Activated CD4-positive, CD25-positive, alpha-beta regulatory T cell treated with anti-CD3 and anti-CD28 coated beads, Interleukin-2, amount 50 U/mL, for 24 hours (primary cell): Measurements from ENCODE around the gene RHOBTB1.

Experiments used
- ATAC-seq, 2 donors: fragments of 150-1000 bp; cut with Tn5 transposase; one replicate each; pipeline ENCODE4 v1.10.0; 2021; ENCODE audit warnings: mild to moderate bottlenecking in 1 of 2, moderate library complexity in 1 of 2

RHOBTB1 gene

DNA sequence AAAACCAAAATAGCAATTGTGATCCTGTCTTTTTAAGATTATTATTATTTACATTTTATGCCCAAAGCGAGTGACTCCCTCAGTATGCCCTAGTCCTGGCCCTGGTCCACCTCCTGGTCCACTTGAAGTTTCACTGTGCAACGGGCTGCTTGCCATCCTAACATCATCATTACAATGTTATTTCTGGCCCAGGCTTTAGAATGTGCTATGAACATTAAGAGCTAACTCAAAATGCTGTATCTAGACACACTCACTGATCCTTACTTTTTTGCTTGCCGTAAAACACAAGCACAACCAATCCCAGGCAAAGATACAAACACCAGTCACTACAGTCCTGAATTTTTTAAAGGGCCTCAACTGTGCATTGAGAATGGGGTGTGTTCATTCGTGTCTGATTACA is 38.4 kb downstream of the RHOBTB1 start:
- no peak for ATAC-seq

DNA sequence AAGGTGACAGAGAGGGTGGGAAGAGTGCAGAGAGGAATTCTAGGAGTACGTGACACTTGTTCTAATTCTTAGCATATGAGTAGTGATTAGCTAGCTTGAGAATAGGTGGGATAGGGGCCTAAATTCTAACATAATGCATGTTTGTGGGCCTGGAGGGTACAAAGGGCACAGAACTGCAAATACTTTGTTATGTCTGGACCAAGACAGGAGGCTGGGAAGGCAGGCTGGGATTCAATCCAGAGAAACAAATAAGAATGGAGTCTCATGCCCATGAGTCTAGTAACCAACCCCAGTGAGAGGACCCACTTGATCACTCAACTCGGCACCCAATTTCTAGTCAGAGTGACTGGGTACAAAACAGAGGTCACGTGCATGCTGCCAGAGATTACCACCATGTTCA is 40.9 kb downstream of the RHOBTB1 start:
- no peak for ATAC-seq

DNA sequence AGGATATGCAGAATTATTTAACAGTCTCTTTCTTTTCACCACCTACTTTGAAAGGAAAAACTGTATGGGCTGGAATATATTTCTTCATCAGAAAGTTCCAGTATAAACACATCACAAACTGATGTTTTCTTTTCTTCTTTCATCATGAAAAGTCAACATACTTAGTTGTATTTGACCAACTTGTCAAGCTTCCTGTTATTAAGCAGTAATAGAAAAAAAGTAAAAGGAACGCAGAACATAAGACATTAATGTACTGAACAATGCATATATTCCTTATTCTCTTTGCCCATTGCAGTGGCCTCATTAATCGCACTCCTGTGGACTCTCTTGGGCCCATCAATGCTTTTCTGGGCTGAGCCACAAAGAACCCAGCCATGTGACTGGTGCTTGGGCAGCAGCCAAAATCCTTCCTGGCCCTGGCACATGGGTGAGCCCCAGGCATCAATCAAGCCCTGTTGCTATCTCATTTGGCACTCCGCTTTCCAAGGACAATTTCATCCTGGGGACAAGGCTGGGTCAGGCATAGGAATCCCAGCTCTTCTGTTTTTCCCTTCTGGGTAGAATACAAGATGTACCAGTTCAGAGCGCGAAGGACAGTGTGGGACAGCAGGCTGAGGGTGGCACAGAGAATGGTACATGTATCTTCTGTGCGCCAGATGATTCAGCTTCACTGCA is 42.3 kb downstream of the RHOBTB1 start:
- no peak for ATAC-seq

DNA sequence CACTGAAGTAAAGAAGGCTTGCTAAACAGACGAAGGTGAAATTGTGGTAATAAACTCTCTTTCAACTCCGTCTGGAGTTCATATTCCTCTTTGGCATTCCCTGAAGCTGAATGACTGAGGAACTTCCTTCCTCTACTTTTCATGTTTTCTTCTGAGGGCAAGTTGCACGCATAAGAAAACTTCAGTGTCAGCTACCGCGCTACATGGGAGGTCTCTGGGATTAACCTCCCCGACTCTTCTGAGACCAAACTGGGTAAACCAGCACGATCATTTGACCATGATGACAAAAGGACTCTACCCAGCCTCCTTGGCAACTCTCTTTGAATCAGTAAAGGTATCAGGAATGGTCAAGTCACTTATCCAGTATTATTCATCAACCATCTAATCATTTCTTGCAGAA is 44.7 kb downstream of the RHOBTB1 start:
- no peak for ATAC-seq

- ATAC-seq: no peak
Observed at GRCh38 chr10:60898321-60898720, 45.7 kb downstream of the RHOBTB1 start.

DNA sequence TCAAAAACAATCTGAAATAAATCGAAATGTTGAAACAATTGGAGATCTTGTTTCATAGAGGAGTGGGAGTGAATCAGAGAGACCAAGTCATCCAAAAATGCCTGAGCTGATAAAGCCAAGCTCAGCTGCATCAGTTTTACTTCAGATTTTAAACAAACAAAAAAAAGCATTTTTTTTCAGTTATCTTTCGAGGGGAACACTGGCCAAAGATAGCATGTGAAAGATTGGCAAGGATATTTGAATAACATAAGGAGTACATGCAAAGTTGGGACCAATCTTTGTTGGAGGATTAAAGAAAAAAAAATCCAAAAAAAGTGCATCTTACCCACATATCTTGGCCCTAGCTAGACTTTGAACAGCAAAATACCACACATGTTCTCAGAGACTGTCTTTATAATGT is 47.2 kb downstream of the RHOBTB1 start:
- ATAC-seq: no peak

DNA sequence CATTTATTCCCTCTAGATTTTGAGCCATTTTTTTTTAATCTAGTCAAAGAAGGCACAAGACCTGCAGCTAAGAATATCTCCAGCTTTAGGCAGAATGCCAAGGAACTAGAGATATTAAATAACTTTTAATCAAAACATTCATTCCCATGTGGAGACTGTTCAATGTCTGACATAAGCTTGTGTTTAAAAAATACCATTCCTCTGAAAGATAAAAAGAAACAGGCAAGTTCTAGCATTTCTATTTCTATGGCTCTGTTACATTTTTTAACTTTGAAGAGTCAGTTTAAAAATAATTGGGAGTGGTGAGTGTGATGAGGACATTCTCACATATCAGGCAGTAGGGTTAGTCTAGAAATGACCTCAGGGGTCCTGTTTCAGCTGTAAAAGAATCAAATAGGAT is 48.0 kb downstream of the RHOBTB1 start:
- ATAC-seq: no peak

- ATAC-seq: no peak
Observed at GRCh38 chr10:60894786-60895185, 49.2 kb downstream of the RHOBTB1 start.

DNA sequence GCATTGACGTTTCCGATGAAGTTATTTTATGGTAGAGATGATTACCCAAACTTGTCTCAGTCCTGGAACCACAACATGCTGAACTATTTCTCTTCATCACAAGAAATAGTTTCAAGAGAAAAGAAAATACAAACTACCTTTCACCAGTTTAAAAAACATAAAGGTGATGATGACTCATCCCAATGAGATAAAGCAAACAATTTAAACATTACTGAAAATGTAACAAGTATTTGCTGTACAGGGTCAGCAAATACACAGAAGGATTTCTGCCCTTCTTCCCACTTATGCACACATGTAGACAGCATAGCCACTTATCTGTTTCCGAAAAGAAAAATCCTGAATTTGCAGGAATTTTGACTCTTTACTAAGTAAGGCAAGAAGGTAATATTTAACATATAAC is 50.8 kb downstream of the RHOBTB1 start:
- ATAC-seq: no peak

GRCh38 chr10:60892571-60892970 is 51.4 kb downstream of the RHOBTB1 start:
- ATAC-seq: no peak

- ATAC-seq: no peak
Observed at GRCh38 chr10:60890811-60891210, 53.2 kb downstream of the RHOBTB1 start.

GRCh38 chr10:60883187-60883586 is 60.8 kb downstream of the RHOBTB1 start:
- ATAC-seq: no peak

- no peak for ATAC-seq
Observed at GRCh38 chr10:60878224-60878623, 65.8 kb downstream of the RHOBTB1 start.

DNA sequence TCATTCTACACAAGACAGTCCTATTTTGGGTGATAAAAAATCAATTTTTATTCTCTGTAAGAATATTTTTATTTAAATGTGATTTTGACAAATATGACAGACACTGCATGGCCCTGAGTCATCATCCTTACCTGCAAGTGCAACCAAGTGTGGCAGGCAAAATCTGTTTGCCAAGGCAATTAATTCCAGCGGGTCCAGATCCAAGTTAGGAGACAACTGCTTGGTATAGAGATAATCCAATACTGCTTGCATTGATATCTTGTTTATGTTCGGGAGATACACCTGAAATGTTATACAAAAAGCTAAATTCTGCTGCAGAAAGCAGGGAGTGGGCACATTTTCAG is 66.2 kb downstream of the RHOBTB1 start:
- ATAC-seq: no peak

- ATAC-seq: no peak
Observed at GRCh38 chr10:60877061-60877776, 66.8 kb downstream of the RHOBTB1 start.

GRCh38 chr10:60873758-60874157 is 70.2 kb downstream of the RHOBTB1 start:
- no peak for ATAC-seq

DNA sequence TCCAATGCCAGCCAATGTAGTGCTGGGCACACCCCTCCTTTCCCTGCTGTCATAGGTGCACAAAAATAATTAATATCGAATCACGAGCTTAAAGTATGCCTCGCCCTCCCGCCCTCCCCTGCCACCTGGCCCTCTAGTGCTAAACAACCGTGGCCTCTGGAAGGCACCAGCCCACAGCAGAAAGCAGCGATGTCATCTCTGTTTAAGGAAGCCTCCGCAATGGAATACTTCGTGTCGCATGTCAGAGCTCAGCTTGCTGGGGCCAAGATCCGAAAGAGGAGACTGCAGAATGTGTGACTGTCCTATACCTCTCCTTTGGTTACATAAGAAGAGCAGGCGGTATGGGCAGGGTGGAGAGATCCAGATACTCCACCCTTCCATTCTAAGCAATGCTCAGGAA is 71.5 kb downstream of the RHOBTB1 start:
- no peak for ATAC-seq

GRCh38 chr10:60871215-60871614 is 72.8 kb downstream of the RHOBTB1 start:
- no peak for ATAC-seq

DNA sequence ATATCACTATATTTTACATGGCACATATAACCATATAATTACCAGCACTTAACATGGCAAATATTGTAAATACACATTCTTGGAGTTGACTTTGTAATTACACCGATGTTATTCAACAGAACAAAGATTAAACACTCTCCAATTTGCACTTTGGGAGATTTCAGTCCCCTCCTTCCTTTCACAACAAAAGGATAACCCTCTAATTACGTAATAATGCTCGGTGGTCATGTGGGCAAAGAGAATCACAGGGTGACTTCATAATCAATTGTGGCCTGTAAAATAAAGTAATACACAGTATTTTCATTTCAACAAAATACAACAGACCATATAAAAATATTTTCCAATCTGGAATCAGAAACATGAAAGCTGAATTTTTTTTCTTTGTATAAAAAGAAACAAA is 73.2 kb downstream of the RHOBTB1 start:
- ATAC-seq: no peak

GRCh38 chr10:60870416-60870728 is 73.6 kb downstream of the RHOBTB1 start:
- ATAC-seq: no peak

DNA sequence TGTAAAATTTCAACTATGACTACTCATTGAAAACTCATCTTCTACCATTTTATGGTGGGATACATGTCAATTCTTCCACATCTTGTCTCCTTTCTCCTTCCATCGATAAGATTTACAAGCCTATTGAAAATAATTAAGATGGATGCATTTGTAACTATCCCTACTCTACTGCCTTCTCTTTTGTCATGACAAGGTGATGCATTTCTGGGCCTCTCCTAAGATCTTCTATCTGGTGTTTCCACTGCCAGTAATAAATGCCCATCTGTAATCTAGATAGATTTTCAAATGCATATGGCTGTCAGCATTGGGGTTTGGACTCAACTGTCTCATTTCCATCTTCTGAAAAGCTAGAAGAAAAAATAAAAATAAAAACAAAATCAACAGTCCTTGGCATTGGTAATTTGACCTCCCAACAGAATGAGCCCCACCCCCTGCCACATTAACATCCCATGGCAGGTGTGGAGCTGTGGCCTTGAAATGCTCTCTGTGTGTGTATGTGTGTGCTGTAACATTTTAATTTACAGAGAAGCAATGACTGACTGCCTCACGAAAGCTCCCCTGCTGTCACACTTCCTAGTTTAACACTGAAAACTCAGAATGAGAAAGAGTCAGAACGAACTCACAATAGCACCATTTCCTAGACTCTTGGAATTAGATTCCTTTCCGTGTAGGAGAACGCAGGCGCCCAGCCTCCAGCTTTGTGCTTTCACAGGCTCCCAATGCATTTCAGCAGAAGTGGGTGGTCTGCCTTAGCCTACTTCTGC is 74.2 kb downstream of the RHOBTB1 start:
- ATAC-seq: no peak

GRCh38 chr10:60868946-60869345 is 75.0 kb downstream of the RHOBTB1 start:
- ATAC-seq: no peak

DNA sequence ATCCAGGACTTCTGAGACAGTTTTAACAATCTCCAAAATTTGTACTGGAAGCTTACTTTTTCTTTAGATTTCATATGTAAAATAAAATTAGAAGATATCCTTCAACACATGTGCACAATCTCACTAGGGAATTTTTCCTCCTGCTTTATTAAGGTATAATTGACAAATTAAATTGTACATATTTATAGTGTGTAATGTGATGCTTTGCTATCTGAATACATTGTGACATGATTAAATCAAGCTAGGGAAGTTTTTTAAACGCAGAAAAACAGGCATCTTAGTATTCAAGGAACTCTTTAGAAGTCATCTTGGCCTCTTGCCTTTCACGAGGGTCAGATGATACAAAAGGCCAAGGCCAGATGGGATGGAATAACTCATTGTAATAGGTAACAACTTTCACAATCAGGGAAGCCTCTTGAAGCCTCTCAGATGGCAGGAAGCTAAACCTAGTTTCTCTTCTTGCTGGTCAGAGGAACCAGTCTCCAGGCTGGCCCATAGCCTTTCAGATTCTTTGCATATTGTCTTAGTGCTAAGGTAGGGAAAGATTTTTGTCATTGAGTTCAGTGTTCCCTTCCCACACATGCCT is 78.7 kb downstream of the RHOBTB1 start:
- no peak for ATAC-seq

GRCh38 chr10:60863796-60864195 is 80.2 kb downstream of the RHOBTB1 start:
- no peak for ATAC-seq
